Measurements from ENCODE around the gene IQCK.

The IQCK gene

GRCh38 chr16:19898924-19899604 is 181.0 kb downstream of the IQCK start:
- Histone ChIP-seq H3K4me2 (no peak overlapping the region), H3K4me3 (IDR thresholded peaks at IDR 0.05; ENCODE audit: insufficient read depth, low read depth, low read length) (no peak overlapping the region), H3K9ac (no peak overlapping the region), H3K27ac (no peak overlapping the region), H3K27me3 (ENCODE audit: insufficient read depth, low read depth) (no peaks in the 10 kb centered on the region), H2AFZ (ENCODE audit: low read depth) (no peak overlapping the region; the same call in 1 of the 2 replicates), H3K79me2 (ENCODE audit: insufficient read depth, low read depth) (no peaks in the 10 kb centered on the region), H4K20me1 (ENCODE audit: insufficient read depth) (no peaks in the 10 kb centered on the region), H3K4me1 (ENCODE audit: low read depth, poor library complexity, severe bottlenecking) (no peaks in the 10 kb centered on the region), H3K36me3 (ENCODE audit: insufficient read depth) (no peaks in the 10 kb centered on the region)
- TF ChIP-seq CTCF (conservative IDR thresholded peaks at IDR 0.05; ENCODE audit: low read depth, low read length) = peak; percentile 90

- Histone ChIP-seq H4K20me1 (ENCODE audit: insufficient read depth) (no peaks in the 10 kb centered on the region), H3K9ac (no peak overlapping the region), H3K36me3 (ENCODE audit: insufficient read depth) (no peaks in the 10 kb centered on the region), H3K4me3 (IDR thresholded peaks at IDR 0.05; ENCODE audit: insufficient read depth, low read depth, low read length) (no peak overlapping the region), H3K4me2 (no peak overlapping the region), H3K27me3 (ENCODE audit: insufficient read depth, low read depth) (no peaks in the 10 kb centered on the region), H3K79me2 (ENCODE audit: insufficient read depth, low read depth) (no peaks in the 10 kb centered on the region), H3K4me1 (ENCODE audit: low read depth, poor library complexity, severe bottlenecking) (no peaks in the 10 kb centered on the region), H3K27ac (no peak overlapping the region), H2AFZ (ENCODE audit: low read depth) (no peak overlapping the region)
- TF ChIP-seq CTCF (conservative IDR thresholded peaks at IDR 0.05; ENCODE audit: low read depth, low read length) = peak; percentile 20
Measured at GRCh38 chr16:19899605-19899955, 181.5 kb downstream of the IQCK start.

GRCh38 chr16:19901164-19901563 is 183.1 kb downstream of the IQCK start:
- H3K4me3 ChIP-seq (IDR thresholded peaks at IDR 0.05; ENCODE audit: insufficient read depth, low read depth, low read length) = no peak overlapping the region
- H3K79me2 ChIP-seq (ENCODE audit: insufficient read depth, low read depth) = no peaks in the 10 kb centered on the region
- H2AFZ ChIP-seq (ENCODE audit: low read depth) = no peak overlapping the region
- H3K4me1 ChIP-seq (ENCODE audit: low read depth, poor library complexity, severe bottlenecking) = no peaks in the 10 kb centered on the region
- no peak overlapping the region for H3K9ac ChIP-seq
- TF ChIP-seq CTCF (conservative IDR thresholded peaks at IDR 0.05; ENCODE audit: low read depth, low read length) = no peak
- no peaks in the 10 kb centered on the region for H3K27me3 ChIP-seq (ENCODE audit: insufficient read depth, low read depth)
- H4K20me1 ChIP-seq (ENCODE audit: insufficient read depth) = no peaks in the 10 kb centered on the region
- H3K27ac ChIP-seq = no peak overlapping the region
- H3K4me2 ChIP-seq = no peak overlapping the region
- no peaks in the 10 kb centered on the region for H3K36me3 ChIP-seq (ENCODE audit: insufficient read depth)

- peak overlapping the region; percentile 2; the same call in 1 of the 2 replicates for H3K4me2 ChIP-seq
- H3K4me3 ChIP-seq (IDR thresholded peaks at IDR 0.05; ENCODE audit: insufficient read depth, low read depth, low read length) = no peak overlapping the region
- H3K36me3 ChIP-seq (ENCODE audit: insufficient read depth) = no peaks in the 10 kb centered on the region
- no peak overlapping the region for H3K9ac ChIP-seq
- H2AFZ ChIP-seq (ENCODE audit: low read depth) = peak overlapping the region; percentile 50
- no peaks in the 10 kb centered on the region for H3K27me3 ChIP-seq (ENCODE audit: insufficient read depth, low read depth)
- no peak overlapping the region for H3K27ac ChIP-seq
- peak; percentile 98 for TF ChIP-seq CTCF (conservative IDR thresholded peaks at IDR 0.05; ENCODE audit: low read depth, low read length)
- H3K4me1 ChIP-seq (ENCODE audit: low read depth, poor library complexity, severe bottlenecking) = no peaks in the 10 kb centered on the region
- no peaks in the 10 kb centered on the region for H3K79me2 ChIP-seq (ENCODE audit: insufficient read depth, low read depth)
- no peaks in the 10 kb centered on the region for H4K20me1 ChIP-seq (ENCODE audit: insufficient read depth)
Measured at GRCh38 chr16:19907161-19907992, 189.3 kb downstream of the IQCK start.
